ENCODE results near the gene JAK3.
A peak's percentile ranks its signal among the peaks of the same experiment; 100 is the strongest.

JAK3 gene

DNA sequence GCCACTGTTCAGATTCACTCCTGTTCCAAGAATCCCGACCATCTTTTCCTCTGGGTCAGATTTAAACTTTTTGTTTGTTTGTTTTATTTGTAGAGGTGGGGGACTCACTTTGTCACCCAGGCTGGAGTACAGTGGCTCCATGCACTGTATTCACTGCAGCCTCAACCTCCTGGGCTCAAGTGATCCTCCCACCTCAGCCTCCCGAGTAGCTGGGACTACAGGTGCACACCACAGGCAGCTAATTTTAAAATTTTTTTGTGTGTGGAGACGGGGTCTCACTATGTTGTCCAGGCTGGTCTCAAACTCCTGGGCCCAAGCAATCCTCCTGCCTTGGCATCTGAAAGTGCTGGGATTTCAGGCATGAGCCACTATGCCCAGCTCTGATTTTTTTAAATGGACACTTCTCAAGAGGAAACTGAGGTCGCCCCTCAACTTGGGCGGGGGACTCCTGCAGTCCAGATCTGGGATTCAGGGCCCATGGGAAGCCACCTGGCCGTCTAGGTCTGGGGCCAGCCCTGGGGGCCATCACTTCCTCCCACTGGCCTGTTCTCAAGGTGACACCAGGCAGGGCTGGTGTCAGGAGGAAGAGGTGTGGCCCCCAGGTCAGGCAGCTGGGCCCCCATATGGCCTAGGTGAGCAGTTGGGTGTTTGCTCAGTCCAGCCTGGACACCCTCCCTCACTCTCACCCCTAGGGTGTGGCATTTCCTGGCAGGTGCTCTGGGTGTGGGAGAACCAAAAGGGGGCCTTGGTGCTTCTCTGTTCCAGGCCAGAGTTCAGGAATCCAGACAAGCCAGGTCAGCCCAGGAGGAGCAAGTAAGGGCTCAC is 51.6 kb downstream of the JAK3 start:
- no peak overlapping the region for H2BK5ac ChIP-seq (ENCODE audit: low read depth, low read length, poor library complexity, severe bottlenecking)
- H3K18ac ChIP-seq (ENCODE audit: low read depth in 1 of 2, low read length in 2 of 2) = no peak overlapping the region
- no peak overlapping the region for H3K14ac ChIP-seq (ENCODE audit: low read length in 2 of 2)
- no peak overlapping the region for H3K23ac ChIP-seq (ENCODE audit: low read length in 2 of 2)
- no peak overlapping the region for H3K4me2 ChIP-seq (ENCODE audit: low read length, poor library complexity, severe bottlenecking)
- DNase-seq = no peak
- 83% methylated on average over 6 of the region's 6 CpGs for WGBS
- H3K27ac ChIP-seq (ENCODE audit: low read length, poor library complexity, severe bottlenecking) = no peak overlapping the region
- H2BK12ac ChIP-seq (ENCODE audit: low read length in 2 of 2) = no peak overlapping the region
- H2BK15ac ChIP-seq (ENCODE audit: low read depth, poor library complexity, severe bottlenecking) = no peak overlapping the region
- peaks cover 14% of the 10 kb centered on the region for H3K4me1 ChIP-seq (ENCODE audit: control insufficient read depth, insufficient read depth, low read depth, low read length)
- no peak overlapping the region for H4K91ac ChIP-seq (ENCODE audit: low read length)
- H3K27me3 ChIP-seq (ENCODE audit: control insufficient read depth in 1 of 2, insufficient read depth in 1 of 2, low read length in 2 of 2) = peaks cover 52 to 76% of the 10 kb centered on the region in 2 experiments
- no peak overlapping the region for H2BK120ac ChIP-seq (ENCODE audit: low read depth, low read length)
- H2AK5ac ChIP-seq (ENCODE audit: low read length, severe bottlenecking) = no peak overlapping the region
- H3K79me1 ChIP-seq (replicated peaks; ENCODE audit: low read length, poor library complexity, severe bottlenecking) = no peaks in the 10 kb centered on the region
- no peak overlapping the region for H4K8ac ChIP-seq (ENCODE audit: low read length)
- no peak overlapping the region for H3K4ac ChIP-seq (ENCODE audit: low read depth in 1 of 2, low read length in 2 of 2)
- no peak overlapping the region for H3K9ac ChIP-seq (ENCODE audit: low read length)
- no peaks in the 10 kb centered on the region for H3K9me3 ChIP-seq (ENCODE audit: control insufficient read depth, low read length)
- H3K36me3 ChIP-seq (ENCODE audit: control insufficient read depth in 1 of 2, insufficient read depth in 2 of 2, low read depth in 1 of 2, low read length in 2 of 2) = no peaks in the 10 kb centered on the region
- no peak overlapping the region for H2AFZ ChIP-seq (ENCODE audit: low read depth, low read length)
- no peak overlapping the region for H3K4me3 ChIP-seq (ENCODE audit: insufficient read depth in 1 of 2, low read depth in 1 of 2, low read length in 2 of 2)

DNA sequence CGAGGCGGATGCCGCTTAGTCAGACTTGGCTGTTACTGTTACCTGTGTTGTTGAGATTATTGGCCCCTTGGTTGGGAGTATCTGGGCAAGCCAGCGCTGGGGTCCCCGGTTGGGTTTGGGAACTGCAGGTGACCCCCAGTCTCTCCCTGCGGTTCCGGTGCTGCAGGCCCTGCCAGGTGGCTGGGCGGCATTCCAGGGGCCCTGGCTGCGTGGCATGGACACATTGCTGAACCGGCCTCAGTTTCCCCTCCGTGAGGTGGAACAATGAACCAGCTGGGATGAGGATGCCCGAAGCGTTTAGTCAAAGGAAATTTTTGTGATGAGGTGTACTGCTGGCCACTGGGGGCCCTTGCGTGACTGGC is 52.3 kb downstream of the JAK3 start:
- no peaks in the 10 kb centered on the region for H3K9me3 ChIP-seq (ENCODE audit: control insufficient read depth, low read length)
- no peak overlapping the region for H3K27ac ChIP-seq (ENCODE audit: low read length, poor library complexity, severe bottlenecking)
- no peak overlapping the region for H3K4ac ChIP-seq (ENCODE audit: low read depth in 1 of 2, low read length in 2 of 2)
- H3K4me3 ChIP-seq (ENCODE audit: insufficient read depth in 1 of 2, low read depth in 1 of 2, low read length in 2 of 2) = no peak overlapping the region
- H3K9ac ChIP-seq (ENCODE audit: low read length) = no peak overlapping the region
- no peak overlapping the region for H4K91ac ChIP-seq (ENCODE audit: low read length)
- peaks cover 14% of the 10 kb centered on the region for H3K4me1 ChIP-seq (ENCODE audit: control insufficient read depth, insufficient read depth, low read depth, low read length)
- peaks cover 52 to 74% of the 10 kb centered on the region in 2 experiments for H3K27me3 ChIP-seq (ENCODE audit: control insufficient read depth in 1 of 2, insufficient read depth in 1 of 2, low read length in 2 of 2)
- H3K79me1 ChIP-seq (replicated peaks; ENCODE audit: low read length, poor library complexity, severe bottlenecking) = no peaks in the 10 kb centered on the region
- no peak for DNase-seq
- no peak overlapping the region for H3K23ac ChIP-seq (ENCODE audit: low read length in 2 of 2)
- H2BK12ac ChIP-seq (ENCODE audit: low read length in 2 of 2) = no peak overlapping the region
- no peaks in the 10 kb centered on the region for H3K36me3 ChIP-seq (ENCODE audit: control insufficient read depth in 1 of 2, insufficient read depth in 2 of 2, low read depth in 1 of 2, low read length in 2 of 2)
- no peak overlapping the region for H2BK5ac ChIP-seq (ENCODE audit: low read depth, low read length, poor library complexity, severe bottlenecking)
- H3K4me2 ChIP-seq (ENCODE audit: low read length, poor library complexity, severe bottlenecking) = no peak overlapping the region
- no peak overlapping the region for H2BK15ac ChIP-seq (ENCODE audit: low read depth, poor library complexity, severe bottlenecking)
- 37% methylated on average over 13 of the region's 14 CpGs for WGBS
- no peak overlapping the region for H2AFZ ChIP-seq (ENCODE audit: low read depth, low read length)
- no peak overlapping the region for H2BK120ac ChIP-seq (ENCODE audit: low read depth, low read length)
- H4K8ac ChIP-seq (ENCODE audit: low read length) = no peak overlapping the region
- no peak overlapping the region for H2AK5ac ChIP-seq (ENCODE audit: low read length, severe bottlenecking)
- H3K18ac ChIP-seq (ENCODE audit: low read depth in 1 of 2, low read length in 2 of 2) = no peak overlapping the region
- H3K14ac ChIP-seq (ENCODE audit: low read length in 2 of 2) = no peak overlapping the region

DNA sequence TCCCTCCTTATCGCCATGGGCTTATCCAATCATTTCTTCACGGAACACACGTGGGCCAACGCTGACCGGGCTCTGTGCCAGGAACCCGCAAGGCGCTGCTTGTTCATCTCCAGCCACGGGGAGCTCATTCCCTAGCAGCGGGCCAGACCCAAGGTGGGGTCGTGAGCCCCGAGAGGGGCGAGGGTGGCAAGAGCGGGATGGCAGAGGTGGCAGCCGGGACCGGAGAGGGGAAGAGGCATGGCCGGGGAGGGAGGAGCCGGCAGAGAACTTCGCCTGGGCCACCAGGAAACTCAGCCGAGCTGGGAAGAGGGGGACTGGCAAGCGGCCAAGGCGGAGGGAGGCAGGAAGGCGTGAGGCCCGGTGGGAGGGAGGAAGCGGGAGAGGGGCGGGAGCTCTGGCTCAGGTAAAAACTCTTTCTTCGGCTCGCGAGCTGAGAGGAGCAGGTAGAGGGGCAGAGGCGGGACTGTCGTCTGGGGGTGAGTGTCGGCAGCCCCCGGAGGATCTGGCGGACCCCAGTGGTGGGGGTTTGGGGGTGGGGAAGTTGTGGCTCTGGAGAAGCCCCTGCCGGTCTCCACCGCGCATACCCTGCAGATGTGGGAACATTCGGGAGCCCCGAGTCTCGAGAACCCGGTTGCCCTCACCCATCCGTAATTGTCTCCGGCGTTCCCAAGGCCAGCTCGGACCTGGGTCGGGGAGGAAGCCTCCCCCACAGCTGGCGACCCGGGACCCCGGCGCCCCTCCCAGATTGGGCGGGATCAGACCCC is 52.9 kb downstream of the JAK3 start, which contains the start of gene B3GNT3:
Gene B3GNT3, plus strand, starts transcription at position 408 of the 764 bp plus-strand sequence. CDS start 12,670 bp downstream, outside the sequence.
- DNase-seq = no peak
- H3K4me2 ChIP-seq (ENCODE audit: low read length, poor library complexity, severe bottlenecking) = peak within 1 kb of the TSS; percentile 43

GRCh38 chr19:17794412-17794730 is 53.4 kb downstream of the JAK3 start:
- Histone ChIP-seq H3K27me3 (ENCODE audit: control insufficient read depth in 1 of 2, insufficient read depth in 1 of 2, low read length in 2 of 2) (peaks cover 49 to 68% of the 10 kb centered on the region in 2 experiments), H3K4me1 (ENCODE audit: control insufficient read depth, insufficient read depth, low read depth, low read length) (peaks cover 12% of the 10 kb centered on the region), H2BK5ac (ENCODE audit: low read depth, low read length, poor library complexity, severe bottlenecking) (no peak overlapping the region), H3K14ac (ENCODE audit: low read length in 2 of 2) (no peak overlapping the region), H3K18ac (ENCODE audit: low read depth in 1 of 2, low read length in 2 of 2) (no peak overlapping the region), H2BK15ac (ENCODE audit: low read depth, poor library complexity, severe bottlenecking) (no peak overlapping the region), H3K9ac (ENCODE audit: low read length) (no peak overlapping the region), H3K4me3 (ENCODE audit: insufficient read depth in 1 of 2, low read depth in 1 of 2, low read length in 2 of 2) (no peak overlapping the region), H3K4ac (ENCODE audit: low read depth in 1 of 2, low read length in 2 of 2) (no peak overlapping the region), H2BK12ac (ENCODE audit: low read length in 2 of 2) (no peak overlapping the region), H2AK5ac (ENCODE audit: low read length, severe bottlenecking) (no peak overlapping the region), H4K91ac (ENCODE audit: low read length) (no peak overlapping the region), H2BK120ac (ENCODE audit: low read depth, low read length) (no peak overlapping the region), H3K27ac (ENCODE audit: low read length, poor library complexity, severe bottlenecking) (no peak overlapping the region), H3K36me3 (ENCODE audit: control insufficient read depth in 1 of 2, insufficient read depth in 2 of 2, low read depth in 1 of 2, low read length in 2 of 2) (no peaks in the 10 kb centered on the region), H3K9me3 (ENCODE audit: control insufficient read depth, low read length) (no peaks in the 10 kb centered on the region), H4K8ac (ENCODE audit: low read length) (no peak overlapping the region), H3K4me2 (ENCODE audit: low read length, poor library complexity, severe bottlenecking) (no peak overlapping the region), H3K23ac (ENCODE audit: low read length in 2 of 2) (no peak overlapping the region), H2AFZ (ENCODE audit: low read depth, low read length) (no peak overlapping the region), H3K79me1 (replicated peaks; ENCODE audit: low read length, poor library complexity, severe bottlenecking) (no peaks in the 10 kb centered on the region)
- DNase-seq = no peak
- WGBS = 54% methylated on average over 9 of the region's 9 CpGs

More for the DNA sequence above, 52.9 kb downstream of the JAK3 start, which contains the start of gene B3GNT3:
- Histone ChIP-seq H3K4ac (ENCODE audit: low read depth in 1 of 2, low read length in 2 of 2) (no peak within 1 kb of the TSS), H2AFZ (ENCODE audit: low read depth, low read length) (no peak within 1 kb of the TSS), H3K27ac (ENCODE audit: low read length, poor library complexity, severe bottlenecking) (no peak within 1 kb of the TSS), H3K9me3 (ENCODE audit: control insufficient read depth, low read length) (no peaks in the 10 kb centered on the region), H3K18ac (ENCODE audit: low read depth in 1 of 2, low read length in 2 of 2) (no peak within 1 kb of the TSS), H3K27me3 (ENCODE audit: control insufficient read depth in 1 of 2, insufficient read depth in 1 of 2, low read length in 2 of 2) (peaks cover 52 to 69% of the 10 kb centered on the region in 2 experiments), H4K8ac (ENCODE audit: low read length) (no peak within 1 kb of the TSS), H3K79me1 (replicated peaks; ENCODE audit: low read length, poor library complexity, severe bottlenecking) (no peaks in the 10 kb centered on the region), H2BK5ac (ENCODE audit: low read depth, low read length, poor library complexity, severe bottlenecking) (no peak within 1 kb of the TSS), H2BK120ac (ENCODE audit: low read depth, low read length) (no peak within 1 kb of the TSS), H3K14ac (ENCODE audit: low read length in 2 of 2) (no peak within 1 kb of the TSS), H3K36me3 (ENCODE audit: control insufficient read depth in 1 of 2, insufficient read depth in 2 of 2, low read depth in 1 of 2, low read length in 2 of 2) (no peaks in the 10 kb centered on the region), H3K4me1 (ENCODE audit: control insufficient read depth, insufficient read depth, low read depth, low read length) (peaks cover 12% of the 10 kb centered on the region), H2BK12ac (ENCODE audit: low read length in 2 of 2) (no peak within 1 kb of the TSS), H4K91ac (ENCODE audit: low read length) (no peak within 1 kb of the TSS), H2BK15ac (ENCODE audit: low read depth, poor library complexity, severe bottlenecking) (no peak within 1 kb of the TSS), H2AK5ac (ENCODE audit: low read length, severe bottlenecking) (no peak within 1 kb of the TSS), H3K9ac (ENCODE audit: low read length) (no peak within 1 kb of the TSS), H3K4me3 (ENCODE audit: insufficient read depth in 1 of 2, low read depth in 1 of 2, low read length in 2 of 2) (peak within 1 kb of the TSS in 1 of 2 experiments; percentile 33), H3K23ac (ENCODE audit: low read length in 2 of 2) (no peak within 1 kb of the TSS)
- WGBS = 12% methylated on average over 47 of the region's 50 CpGs
